Endodermal cell (in vitro differentiated cells): Measurements from ENCODE around the gene CD82. TPM values are rescaled to one million over a fixed set of nuclear protein-coding genes. Genes with fewer than 3 reads are reported as not detected.

Experiments used
- DNase-seq: peaks from one replicate; pipeline ENCODE4 v3.0.0-alpha.2; 2017
- H3K27ac ChIP-seq: 2 replicates; pipeline ENCODE4 v1.5.1; 2013; ENCODE audit warnings: mild to moderate bottlenecking, low read depth, low read length, moderate library complexity
- H3K27me3 ChIP-seq: 2 replicates; pipeline ENCODE4 v1.6.1; 2013; ENCODE audit warnings: mild to moderate bottlenecking, low read length, moderate library complexity; ENCODE audit not compliant: insufficient read depth, control insufficient read depth, poor library complexity, severe bottlenecking
- H3K36me3 ChIP-seq: 2 replicates; pipeline ENCODE4 v1.7.0; 2013; ENCODE audit warnings: mild to moderate bottlenecking, low read length, moderate library complexity; ENCODE audit not compliant: control insufficient read depth, insufficient read depth
- H3K4me1 ChIP-seq: one replicate; pipeline ENCODE4 v1.7.0; 2013; ENCODE audit warnings: low read length; ENCODE audit not compliant: control insufficient read depth, insufficient read depth
- H3K4me3 ChIP-seq: 2 replicates; pipeline ENCODE4 v1.5.1; 2013; ENCODE audit warnings: mild to moderate bottlenecking, low read length, moderate library complexity
- H3K9ac ChIP-seq: 2 replicates; pipeline ENCODE4 v1.6.1; 2013; ENCODE audit warnings: mild to moderate bottlenecking, low read length, moderate library complexity; ENCODE audit not compliant: poor library complexity, severe bottlenecking; ENCODE audit errors: extremely low read depth
- H3K9me3 ChIP-seq: 2 replicates; pipeline ENCODE4 v1.6.1; 2013; ENCODE audit warnings: mild to moderate bottlenecking, low read length, moderate library complexity; ENCODE audit not compliant: control insufficient read depth
- H3K27ac Mint-ChIP-seq: 2 replicates; pipeline ENCODE4 v1.8.0; 2020; ENCODE audit warnings: mixed read lengths
- H3K27me3 Mint-ChIP-seq: 2 replicates; pipeline ENCODE4 v1.8.0; 2021; ENCODE audit warnings: mild to moderate bottlenecking, mixed read lengths; ENCODE audit not compliant: insufficient read depth
- H3K36me3 Mint-ChIP-seq: 2 replicates; pipeline ENCODE4 v1.8.0; 2020; ENCODE audit warnings: low read depth, mixed read lengths
- H3K4me1 Mint-ChIP-seq: 2 replicates; pipeline ENCODE4 v1.8.0; 2020; ENCODE audit warnings: mixed read lengths
- H3K4me3 Mint-ChIP-seq: 2 replicates; pipeline ENCODE4 v1.8.0; 2020; ENCODE audit warnings: mild to moderate bottlenecking, moderate library complexity, mixed read lengths
- H3K9me3 Mint-ChIP-seq: 2 replicates; pipeline ENCODE4 v1.8.0; 2020; ENCODE audit warnings: mild to moderate bottlenecking, mixed read lengths
- CTCF ChIP-seq: fragments of 200-600 bp; sonication (generic); conservative IDR thresholded peaks from 2 replicates; pipeline ENCODE4 v1.5.0; 2021; ENCODE audit warnings: antibody characterized with exemption, mild to moderate bottlenecking
- WGBS, 2 experiments: methylation state at CpG; one replicate each; pipeline versions ENCODE4 v1.1.5 to v1.1.7; 2013; ENCODE audit warnings: missing lambda C conversion rate in 2 of 2, mixed read lengths in 1 of 2; ENCODE audit not compliant: insufficient coverage in 1 of 2, insufficient read length in 1 of 2; 5-methylcytosine and 5-hydroxymethylcytosine counted together
- total RNA-seq, 2 donors: library from RNA; stranded (reverse); fragmentation: NEBNext Ultra II Directional in 1 of 2; extraction: Animal tissue kit (Norgen Biotek cat#: 25700) in 1 of 2; gene quantifications; 2 replicates in 1 of 2; 3 replicates in 1 of 2; pipeline ENCODE4 v1.2.1, GENCODE V29; 2021

Gene CD82
- total RNA-seq, 2 donors from 2014 or later = 1.7 to 3.0 TPM

DNA sequence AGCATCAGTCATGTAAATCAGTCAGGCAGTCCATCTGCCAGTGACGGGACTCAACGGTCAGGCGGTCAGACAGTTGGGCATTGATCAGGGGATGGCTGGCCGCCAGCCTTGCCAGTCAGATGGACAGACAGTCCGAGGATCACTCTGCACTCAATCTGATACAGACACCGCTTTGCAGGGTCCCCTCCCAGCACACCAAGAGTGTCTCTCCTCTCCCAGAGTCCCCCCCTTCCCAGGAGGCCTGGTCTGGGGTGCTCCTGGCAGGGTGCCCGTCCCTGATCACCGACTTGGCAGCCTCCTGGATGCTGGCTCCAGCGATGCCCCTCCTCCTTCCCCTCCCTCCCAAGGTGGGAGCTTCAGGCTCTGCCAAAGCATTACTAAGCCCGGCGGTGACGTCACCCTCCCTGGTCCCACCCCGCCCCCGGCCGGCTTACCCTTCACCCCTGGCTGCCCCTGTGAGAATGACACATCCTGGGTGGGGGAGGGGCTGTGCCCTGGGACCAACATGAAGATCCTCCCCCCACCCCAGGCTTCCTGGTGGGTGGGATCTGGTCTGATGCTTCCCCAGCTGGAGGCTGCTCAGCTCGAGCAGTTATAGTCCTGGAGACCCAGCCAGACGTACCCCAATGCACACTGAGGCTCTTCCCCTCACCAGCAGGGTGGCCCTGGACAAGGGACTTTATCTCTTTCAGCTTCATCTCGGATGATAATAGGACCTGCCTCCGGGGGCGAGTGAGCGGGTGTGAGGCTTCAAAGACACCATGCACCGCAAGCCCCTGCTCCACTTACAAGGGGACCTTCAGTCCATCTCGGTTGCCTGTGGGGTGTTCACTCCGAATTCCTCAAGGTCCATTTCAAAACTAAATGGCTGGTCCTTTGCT is 69.2 kb downstream of the CD82 start:
- TF ChIP-seq CTCF = peak; percentile 37
- no peak overlapping the region for H3K27ac ChIP-seq
- H3K4me1 ChIP-seq = peaks cover 4% of the 10 kb centered on the region
- H3K9ac ChIP-seq = no peak overlapping the region
- H3K36me3 Mint-ChIP-seq = no peaks in the 10 kb centered on the region
- DNase-seq = peak; percentile 91
- H3K9me3 ChIP-seq = no peaks in the 10 kb centered on the region
- H3K27me3 Mint-ChIP-seq = peaks cover 2% of the 10 kb centered on the region
- H3K4me3 Mint-ChIP-seq = no peak overlapping the region
- H3K4me1 Mint-ChIP-seq = peaks cover 16% of the 10 kb centered on the region
- no peaks in the 10 kb centered on the region for H3K36me3 ChIP-seq
- no peak overlapping the region for H3K4me3 ChIP-seq
- H3K9me3 Mint-ChIP-seq = no peaks in the 10 kb centered on the region
- H3K27ac Mint-ChIP-seq = peak overlapping the region; percentile 19
- WGBS, 2 experiments = 66 to 74% methylated on average over 10 to 21 of the region's 24 CpGs
- no peaks in the 10 kb centered on the region for H3K27me3 ChIP-seq

DNA sequence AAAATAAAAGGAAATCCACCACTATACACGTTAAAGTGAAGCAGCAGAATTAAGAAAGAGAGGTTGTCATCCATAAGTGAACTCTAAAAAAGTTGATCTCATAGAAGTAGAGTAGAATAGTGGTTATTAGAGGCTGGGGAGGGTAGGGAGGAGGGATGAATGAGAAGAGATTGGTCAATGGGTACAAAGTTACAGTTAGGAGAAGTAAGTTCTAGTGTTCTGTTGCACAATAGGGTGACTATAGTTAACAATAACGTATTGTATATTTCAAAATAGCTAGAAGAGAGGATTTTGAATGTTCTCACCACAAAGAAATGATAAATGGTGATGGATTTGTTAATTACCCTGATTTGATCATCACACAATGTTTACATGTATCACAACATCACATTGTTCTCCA is 72.0 kb downstream of the CD82 start:
- no peak overlapping the region for H3K27ac Mint-ChIP-seq
- H3K4me1 Mint-ChIP-seq = peaks cover 16% of the 10 kb centered on the region

GRCh38 chr11:44638032-44638431 is 72.6 kb downstream of the CD82 start:
- no peak overlapping the region for H3K27ac ChIP-seq
- H3K36me3 ChIP-seq = no peaks in the 10 kb centered on the region
- Mint-ChIP-seq H3K9me3 (peaks cover 3% of the 10 kb centered on the region), H3K27ac (no peak overlapping the region), H3K27me3 (peaks cover 2% of the 10 kb centered on the region), H3K4me3 (no peak overlapping the region), H3K36me3 (no peaks in the 10 kb centered on the region), H3K4me1 (peaks cover 13% of the 10 kb centered on the region)
- H3K4me1 ChIP-seq = peaks cover 4% of the 10 kb centered on the region
- 88 to 89% methylated on average over 7 of the region's 7 CpGs for WGBS, 2 experiments
- H3K4me3 ChIP-seq = no peak overlapping the region
- H3K9ac ChIP-seq = no peak overlapping the region
- no peak for TF ChIP-seq CTCF
- H3K27me3 ChIP-seq = no peaks in the 10 kb centered on the region
- peaks cover 9% of the 10 kb centered on the region for H3K9me3 ChIP-seq
- DNase-seq = no peak

More for the DNA sequence above, 72.0 kb downstream of the CD82 start:
- Mint-ChIP-seq H3K27me3 (peaks cover 2% of the 10 kb centered on the region), H3K36me3 (no peaks in the 10 kb centered on the region), H3K9me3 (peaks cover 2% of the 10 kb centered on the region), H3K4me3 (no peak overlapping the region)
- H3K4me3 ChIP-seq = no peak overlapping the region
- DNase-seq = no peak
- H3K27ac ChIP-seq = no peak overlapping the region
- H3K9me3 ChIP-seq = peaks cover 3% of the 10 kb centered on the region
- TF ChIP-seq CTCF = no peak
- peaks cover 4% of the 10 kb centered on the region for H3K4me1 ChIP-seq
- H3K36me3 ChIP-seq = no peaks in the 10 kb centered on the region
- WGBS, 2 experiments = 83 to 87% methylated on average over 1 to 2 of the region's 2 CpGs
- H3K9ac ChIP-seq = no peak overlapping the region
- H3K27me3 ChIP-seq = no peaks in the 10 kb centered on the region
